ENCODE results near the gene MYOZ3. TPM values are rescaled to one million over a fixed set of nuclear protein-coding genes. Genes with fewer than 3 reads are reported as not detected.

Gene MYOZ3
- total and polyA plus RNA-seq, 2 of the 8 experiments (the other 6 are each of a cell fraction or from before 2014, with no cell fraction given): 9.6 to 19.1 TPM

- TF ChIP-seq POU5F1 (IDR thresholded peaks at IDR 0.05; ENCODE audit: low read depth, low read length) (no peak), RBBP5 (IDR thresholded peaks at IDR 0.05; ENCODE audit: borderline replicate concordance, low read depth, low read length) (no peak), CEBPB (IDR thresholded peaks at IDR 0.05; ENCODE audit: low read depth, low read length) (no peak), EP300 (IDR thresholded peaks at IDR 0.05; ENCODE audit: borderline replicate concordance in 1 of 2, low read depth in 2 of 2, low read length in 2 of 2) (no peak), MAFK (IDR thresholded peaks at IDR 0.05; ENCODE audit: low read depth, low read length) (no peak), RXRA (IDR thresholded peaks at IDR 0.05; ENCODE audit: insufficient read depth, low read depth, low read length) (no peak), CBX5 (IDR thresholded peaks at IDR 0.05; ENCODE audit: low read depth, low read length) (no peak), SRF (IDR thresholded peaks at IDR 0.05; ENCODE audit: low read depth, low read length) (no peak), CREB1 (IDR thresholded peaks at IDR 0.05) (no peak)
Observed at GRCh38 chr5:150706776-150707390, 45.8 kb downstream of the MYOZ3 start (continued).
